ENCODE data around the gene SLC25A38. TPM values are rescaled to one million over a fixed set of nuclear protein-coding genes. Genes with fewer than 3 reads are reported as not detected.

Gene SLC25A38
- total RNA-seq, 1 donor from 2014 or later = 27.9 TPM

DNA sequence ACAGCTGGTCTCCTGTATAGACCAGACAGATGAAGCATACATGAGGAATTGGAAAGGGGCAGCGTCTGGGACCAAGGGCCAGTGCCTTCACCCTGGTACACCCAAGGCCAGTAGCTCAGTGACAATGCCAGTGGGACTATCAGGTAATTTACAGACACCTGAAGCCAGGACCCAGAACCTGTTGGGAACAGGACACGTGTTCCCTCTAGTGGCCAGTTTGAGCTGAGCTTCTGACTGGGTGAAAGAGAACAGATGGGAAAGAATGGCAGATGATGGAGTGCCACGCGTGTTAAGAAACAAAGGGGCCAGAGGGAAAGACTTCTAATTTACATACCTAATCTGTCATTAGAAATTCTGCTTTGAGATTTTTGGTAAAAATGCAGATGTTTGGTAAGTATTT is 5.1 kb upstream of the SLC25A38 start:
- H3K4me3 Mint-ChIP-seq (ENCODE audit: unreplicated experiment) = no peak overlapping the region
- peaks cover 8% of the 10 kb centered on the region for H3K4me1 Mint-ChIP-seq (ENCODE audit: unreplicated experiment)
- no peak for DNase-seq (ENCODE audit: extremely low spot score, unreplicated experiment)
- H3K36me3 Mint-ChIP-seq (ENCODE audit: unreplicated experiment) = no peaks in the 10 kb centered on the region
- no peaks in the 10 kb centered on the region for H3K9me3 Mint-ChIP-seq (ENCODE audit: unreplicated experiment)
- H3K27ac Mint-ChIP-seq (ENCODE audit: unreplicated experiment) = no peak overlapping the region
- H3K27me3 Mint-ChIP-seq (ENCODE audit: unreplicated experiment) = peaks cover 12% of the 10 kb centered on the region
- TF ChIP-seq, protein P1, sequence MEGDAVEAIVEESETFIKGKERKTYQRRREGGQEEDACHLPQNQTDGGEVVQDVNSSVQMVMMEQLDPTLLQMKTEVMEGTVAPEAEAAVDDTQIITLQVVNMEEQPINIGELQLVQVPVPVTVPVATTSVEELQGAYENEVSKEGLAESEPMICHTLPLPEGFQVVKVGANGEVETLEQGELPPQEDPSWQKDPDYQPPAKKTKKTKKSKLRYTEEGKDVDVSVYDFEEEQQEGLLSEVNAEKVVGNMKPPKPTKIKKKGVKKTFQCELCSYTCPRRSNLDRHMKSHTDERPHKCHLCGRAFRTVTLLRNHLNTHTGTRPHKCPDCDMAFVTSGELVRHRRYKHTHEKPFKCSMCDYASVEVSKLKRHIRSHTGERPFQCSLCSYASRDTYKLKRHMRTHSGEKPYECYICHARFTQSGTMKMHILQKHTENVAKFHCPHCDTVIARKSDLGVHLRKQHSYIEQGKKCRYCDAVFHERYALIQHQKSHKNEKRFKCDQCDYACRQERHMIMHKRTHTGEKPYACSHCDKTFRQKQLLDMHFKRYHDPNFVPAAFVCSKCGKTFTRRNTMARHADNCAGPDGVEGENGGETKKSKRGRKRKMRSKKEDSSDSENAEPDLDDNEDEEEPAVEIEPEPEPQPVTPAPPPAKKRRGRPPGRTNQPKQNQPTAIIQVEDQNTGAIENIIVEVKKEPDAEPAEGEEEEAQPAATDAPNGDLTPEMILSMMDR (IDR thresholded peaks at IDR 0.05) = peak; percentile 54

DNA sequence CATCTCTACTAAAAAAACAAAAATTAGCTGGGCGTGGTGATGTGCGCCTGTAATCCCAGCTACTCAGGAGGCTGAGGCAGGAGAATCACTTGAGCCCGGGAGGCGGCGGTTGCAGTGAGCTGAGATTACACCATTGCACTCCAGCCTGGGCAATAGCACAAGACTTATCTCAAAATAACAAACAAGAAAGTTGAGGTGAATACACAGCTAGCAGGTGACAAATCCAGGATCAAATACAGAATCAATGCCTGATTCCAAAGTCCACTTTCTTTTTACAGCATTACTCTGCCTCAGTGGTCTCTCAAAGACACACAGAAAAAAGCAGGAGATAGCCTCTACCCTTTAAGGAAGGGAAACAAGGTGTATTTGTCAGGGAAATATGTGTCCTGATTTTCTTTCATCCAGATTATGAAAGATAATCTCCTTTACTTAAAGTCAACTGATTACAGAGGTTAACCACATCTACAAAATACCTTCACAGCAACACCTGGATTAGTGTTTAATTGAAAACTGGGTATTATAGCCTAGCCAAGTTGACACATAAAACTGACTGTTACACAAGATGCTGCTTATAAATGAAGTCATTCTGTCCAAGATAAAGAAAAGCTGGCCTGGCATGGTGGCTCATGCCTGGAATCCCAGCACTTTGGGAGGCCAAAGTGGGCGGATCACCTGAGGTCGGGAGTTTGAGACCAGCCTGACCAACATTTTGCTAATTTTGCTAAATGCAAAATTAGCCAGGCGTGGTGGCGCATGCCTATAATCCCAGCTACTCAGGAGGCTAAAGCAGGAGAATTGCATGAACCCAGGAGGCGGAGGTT is 4.0 kb upstream of the SLC25A38 start:
- no peaks in the 10 kb centered on the region for H3K9me3 Mint-ChIP-seq (ENCODE audit: unreplicated experiment)
- no peak overlapping the region for H3K4me3 Mint-ChIP-seq (ENCODE audit: unreplicated experiment)
- no peak overlapping the region for H3K27ac Mint-ChIP-seq (ENCODE audit: unreplicated experiment)
- H3K4me1 Mint-ChIP-seq (ENCODE audit: unreplicated experiment) = peaks cover 8% of the 10 kb centered on the region
- DNase-seq (ENCODE audit: extremely low spot score, unreplicated experiment) = no peak
- no peaks in the 10 kb centered on the region for H3K36me3 Mint-ChIP-seq (ENCODE audit: unreplicated experiment)
- TF ChIP-seq, protein P1 (IDR thresholded peaks at IDR 0.05) = no peak
- peaks cover 9% of the 10 kb centered on the region for H3K27me3 Mint-ChIP-seq (ENCODE audit: unreplicated experiment)

DNA sequence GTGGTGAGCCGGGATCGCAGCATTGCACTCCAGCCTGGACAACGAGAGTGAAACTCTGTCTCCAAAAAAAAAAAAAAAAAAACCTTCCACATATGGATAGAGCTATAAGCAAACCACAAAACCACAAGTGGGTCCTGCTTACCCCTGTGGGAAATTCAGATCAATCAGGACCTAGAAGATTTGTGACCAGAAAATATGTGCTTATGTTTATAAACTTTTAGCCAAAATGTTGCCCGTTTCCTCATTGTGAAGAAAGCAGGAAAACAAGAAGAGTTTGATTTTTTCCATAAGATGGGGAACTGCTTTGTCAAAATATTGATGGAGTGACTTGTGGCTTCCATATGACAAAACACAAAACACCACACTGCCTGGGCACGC is 3.4 kb upstream of the SLC25A38 start:
- no peaks in the 10 kb centered on the region for H3K36me3 Mint-ChIP-seq (ENCODE audit: unreplicated experiment)
- H3K4me3 Mint-ChIP-seq (ENCODE audit: unreplicated experiment) = no peak overlapping the region
- TF ChIP-seq, protein P1 (IDR thresholded peaks at IDR 0.05) = no peak
- peaks cover 9% of the 10 kb centered on the region for H3K27me3 Mint-ChIP-seq (ENCODE audit: unreplicated experiment)
- H3K27ac Mint-ChIP-seq (ENCODE audit: unreplicated experiment) = no peak overlapping the region
- no peak for DNase-seq (ENCODE audit: extremely low spot score, unreplicated experiment)
- no peaks in the 10 kb centered on the region for H3K9me3 Mint-ChIP-seq (ENCODE audit: unreplicated experiment)
- H3K4me1 Mint-ChIP-seq (ENCODE audit: unreplicated experiment) = peaks cover 13% of the 10 kb centered on the region

DNA sequence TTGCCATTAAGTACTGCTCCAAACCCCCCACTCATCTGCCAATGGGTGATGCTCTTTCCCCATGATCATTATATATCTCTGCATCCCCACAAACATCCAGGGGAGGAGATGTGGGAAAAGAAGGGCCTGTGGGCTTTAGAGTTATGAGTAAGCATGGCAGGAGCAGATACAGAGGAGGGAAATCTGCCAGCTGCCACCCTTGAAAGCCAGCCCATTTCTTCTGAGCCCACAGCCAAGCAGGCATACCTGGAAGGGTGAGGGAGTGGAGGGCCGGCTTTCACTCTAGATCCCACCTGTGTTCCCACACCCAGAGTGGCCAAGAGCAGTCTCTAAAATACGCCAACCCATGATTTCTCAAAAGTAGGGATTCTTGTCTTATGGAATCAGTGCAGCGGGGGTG is 1.7 kb upstream of the SLC25A38 start:
- Mint-ChIP-seq H3K36me3 (ENCODE audit: unreplicated experiment) (no peaks in the 10 kb centered on the region), H3K4me3 (ENCODE audit: unreplicated experiment) (no peak overlapping the region), H3K27ac (ENCODE audit: unreplicated experiment) (no peak overlapping the region), H3K27me3 (ENCODE audit: unreplicated experiment) (peaks cover 7% of the 10 kb centered on the region), H3K4me1 (ENCODE audit: unreplicated experiment) (peaks cover 23% of the 10 kb centered on the region), H3K9me3 (ENCODE audit: unreplicated experiment) (no peaks in the 10 kb centered on the region)
- no peak for DNase-seq (ENCODE audit: extremely low spot score, unreplicated experiment)
- TF ChIP-seq, protein P1 (IDR thresholded peaks at IDR 0.05) = no peak

DNA sequence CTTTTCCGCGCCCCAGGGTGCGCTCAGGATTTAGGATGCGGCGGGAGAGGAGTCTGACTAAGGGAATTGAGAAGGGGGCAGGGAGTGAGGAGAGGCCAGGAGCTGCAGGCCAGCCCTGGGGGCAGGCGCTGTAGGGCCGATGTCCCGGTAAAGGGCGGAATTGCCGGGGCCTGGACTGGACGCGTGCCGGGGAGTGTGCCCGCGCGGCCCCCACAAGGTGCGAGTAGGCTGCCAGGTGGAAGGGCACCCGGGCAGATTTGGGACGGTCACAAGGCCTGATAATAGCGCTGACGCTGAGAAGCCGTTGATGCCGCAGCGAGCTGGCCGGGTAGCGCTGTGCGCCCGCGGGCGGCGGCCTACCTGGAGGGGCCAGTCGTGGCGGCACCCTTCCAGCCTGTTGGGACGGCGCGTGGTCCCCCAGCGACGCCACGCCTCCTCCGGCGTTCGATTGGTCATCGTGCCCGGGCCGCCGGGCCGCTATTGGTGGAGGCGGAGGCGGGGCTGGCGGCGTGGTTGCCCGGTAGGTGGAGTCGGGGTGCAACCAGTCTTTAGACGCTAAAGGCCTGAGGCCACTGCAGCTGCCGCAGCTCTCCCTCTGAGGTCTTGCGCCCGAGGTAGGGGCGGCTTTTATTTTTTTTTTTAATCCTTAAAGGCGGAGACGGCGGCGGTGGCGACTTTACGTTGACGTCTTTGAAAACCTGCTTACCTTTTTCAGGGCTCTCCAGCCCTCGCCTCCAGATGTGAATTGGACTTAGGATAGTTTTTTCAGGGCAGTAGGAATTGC is 903 bp downstream of the SLC25A38 start:
- TF ChIP-seq, protein P1 (IDR thresholded peaks at IDR 0.05) = peak; percentile 23
- Mint-ChIP-seq H3K4me3 (ENCODE audit: unreplicated experiment) (peak overlapping the region; percentile 97), H3K36me3 (ENCODE audit: unreplicated experiment) (no peaks in the 10 kb centered on the region), H3K4me1 (ENCODE audit: unreplicated experiment) (peaks cover 23% of the 10 kb centered on the region), H3K9me3 (ENCODE audit: unreplicated experiment) (no peaks in the 10 kb centered on the region), H3K27ac (ENCODE audit: unreplicated experiment) (peak overlapping the region; percentile 99), H3K27me3 (ENCODE audit: unreplicated experiment) (no peaks in the 10 kb centered on the region)
- peak; percentile 98 for DNase-seq (ENCODE audit: extremely low spot score, unreplicated experiment)
